Left renal cortex interstitium (tissue), 4 donors: ENCODE results near the gene PHLPP1. TPM values are rescaled to one million over a fixed set of nuclear protein-coding genes. Genes with fewer than 3 reads are reported as not detected.

Experiments
- DNase-seq, 4 donors: peaks; one replicate each; pipeline ENCODE4 v3.0.0-alpha.2; 2013; ENCODE audit warnings: low read depth in 4 of 4, low spot score in 2 of 4, missing footprints in 1 of 4
- polyA plus RNA-seq, 4 donors: library from polyadenylated mRNA; unstranded; fragments of 120-200 nt; gene quantifications; one replicate each; pipeline ENCODE4 v1.2.1, GENCODE V29; 2013; ENCODE audit not compliant: insufficient read length in 4 of 4

PHLPP1 gene
- polyA plus RNA-seq, 4 donors, result 15.5 to 19.9 (median 16.6) TPM

DNA sequence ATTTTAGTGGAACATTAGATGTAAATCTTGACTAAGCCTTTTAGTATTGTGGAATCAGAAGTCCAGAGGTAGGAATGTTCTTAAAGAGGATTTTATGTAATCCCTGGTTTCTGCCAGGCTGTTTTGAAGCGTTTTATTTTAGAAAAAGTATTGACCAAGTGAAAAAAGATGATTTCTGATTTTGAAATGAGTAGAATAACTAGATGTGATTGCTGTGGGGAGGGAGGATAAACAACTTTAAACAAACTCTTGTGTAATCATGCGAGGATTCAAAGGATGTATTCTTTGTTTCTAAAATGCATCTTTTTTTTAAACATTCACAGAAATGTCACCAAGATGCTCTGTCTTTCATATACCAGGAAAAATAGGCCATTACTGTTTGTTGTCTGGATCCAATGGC, 53.9 kb downstream of the PHLPP1 start:
- DNase-seq, result no peak

- no peak for DNase-seq
Observed at GRCh38 chr18:62771494-62772270, 56.3 kb downstream of the PHLPP1 start.

DNA sequence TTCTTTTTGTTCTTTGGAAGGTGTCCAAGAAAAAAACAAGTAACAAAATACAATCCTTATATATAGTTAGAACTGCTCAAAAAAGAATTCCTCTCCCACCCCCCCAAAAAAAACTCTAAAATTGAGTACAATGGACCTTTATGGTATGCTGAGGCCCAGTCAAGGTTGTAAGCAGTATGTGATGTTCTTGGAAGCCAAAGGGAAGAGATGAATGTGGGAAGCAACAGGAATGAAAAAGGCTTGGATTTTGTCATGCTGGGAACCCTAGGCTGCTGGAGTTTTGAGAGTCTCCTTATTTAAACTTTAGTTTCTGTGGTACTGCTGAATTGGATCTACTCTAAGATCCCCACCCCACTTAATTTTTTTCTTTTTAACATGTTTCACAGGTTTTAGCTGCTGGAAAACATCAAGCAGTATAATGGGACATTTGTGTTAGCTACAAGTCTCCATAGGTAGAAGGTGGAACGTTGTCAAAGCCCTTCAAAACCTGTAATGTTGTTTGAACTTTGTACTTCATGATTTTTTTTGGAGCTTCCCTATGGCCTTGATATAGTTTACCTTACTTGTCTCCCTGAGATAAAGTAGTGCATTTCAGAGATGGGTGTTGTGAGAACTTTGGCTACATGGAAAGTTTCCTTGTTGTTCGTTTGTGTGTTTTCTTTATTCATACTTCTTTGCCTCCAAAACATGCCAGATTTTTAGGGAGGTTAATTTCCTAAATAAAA, 57.7 kb downstream of the PHLPP1 start:
- no peak for DNase-seq

DNA sequence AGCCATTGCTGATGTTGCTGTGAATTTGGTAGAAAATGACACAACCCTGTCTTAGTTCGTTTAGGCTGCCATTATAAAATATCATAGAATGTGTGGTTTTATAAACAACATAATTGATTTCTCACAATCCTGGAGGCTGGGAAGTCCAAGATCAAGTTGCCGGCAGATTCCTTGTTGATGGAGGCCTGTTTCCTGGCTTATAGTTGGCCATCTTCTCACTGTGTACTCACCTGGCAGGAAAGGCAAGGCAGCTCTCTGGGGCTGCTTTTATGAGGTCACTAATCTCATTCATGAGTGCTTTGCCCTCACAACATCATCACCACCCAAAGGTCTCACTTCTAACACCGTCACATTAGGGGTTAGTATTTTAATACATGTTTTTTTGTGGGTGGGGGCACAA, 58.4 kb downstream of the PHLPP1 start:
- no peak for DNase-seq

DNA sequence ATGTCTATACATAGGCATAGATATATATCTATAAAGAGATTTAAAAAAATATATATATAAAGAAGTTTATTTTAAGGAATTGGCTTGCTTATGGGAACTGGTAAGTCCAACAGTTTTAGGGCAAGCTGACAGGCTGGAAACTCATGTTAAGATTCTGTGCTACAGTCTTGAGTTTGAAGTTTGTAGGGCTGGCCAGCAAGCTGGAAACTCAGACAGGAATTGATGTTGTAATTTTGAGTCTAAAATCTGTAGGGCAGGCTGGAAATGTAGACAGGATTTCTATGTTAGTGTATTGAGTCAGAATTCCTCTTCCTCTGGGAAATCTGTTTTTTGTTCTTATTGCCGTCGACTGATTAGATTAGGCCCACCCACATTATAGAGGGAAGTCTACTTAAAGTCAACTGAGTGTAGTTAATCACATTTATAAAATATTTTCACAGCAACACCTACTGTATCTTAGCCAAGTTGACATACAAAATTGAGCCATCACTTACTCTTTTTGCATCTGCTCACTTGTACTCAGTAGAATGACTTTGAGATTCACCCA, 60.8 kb downstream of the PHLPP1 start:
- no peak for DNase-seq

DNA sequence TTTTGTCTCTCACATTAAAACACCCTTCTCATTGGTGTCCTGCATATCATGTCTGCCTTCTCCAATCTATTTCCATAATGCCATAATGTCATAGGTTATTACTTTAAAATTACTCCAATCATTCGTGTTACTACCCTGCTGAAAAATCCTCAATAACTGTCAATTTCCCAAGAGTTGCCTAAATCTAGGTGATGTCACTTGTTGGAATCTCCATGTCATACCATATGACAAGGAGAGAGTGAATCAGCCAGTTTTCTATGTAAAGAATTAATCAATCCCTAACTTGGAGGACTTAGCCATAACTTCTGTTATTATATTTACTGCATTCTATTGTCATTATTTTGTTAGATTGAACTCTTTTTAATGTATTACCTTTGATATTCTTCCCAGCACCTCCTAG, 62.5 kb downstream of the PHLPP1 start:
- DNase-seq, result no peak

GRCh38 chr18:62778976-62779869, 63.9 kb downstream of the PHLPP1 start:
- DNase-seq, result no peak

DNA sequence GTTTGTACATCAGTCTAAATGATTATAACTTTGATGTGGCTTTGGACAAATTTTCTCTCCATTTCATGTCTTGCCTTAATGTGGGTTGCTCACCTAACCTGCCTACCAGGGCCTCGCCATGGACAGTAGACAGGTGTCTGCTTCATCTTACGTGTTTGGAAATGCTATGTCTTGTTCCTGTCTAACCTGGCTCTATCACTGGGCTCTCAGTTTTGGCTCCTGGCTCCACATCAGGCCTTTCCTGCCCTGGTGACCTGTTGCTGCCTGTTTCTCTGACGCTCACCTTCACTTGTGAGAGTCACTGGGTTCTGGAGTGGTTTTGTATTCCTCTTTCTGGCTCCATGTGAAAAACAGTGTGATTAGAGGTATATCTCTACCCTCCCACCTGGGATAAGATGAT, 65.9 kb downstream of the PHLPP1 start:
- no peak for DNase-seq

GRCh38 chr18:62781893-62782292, 66.6 kb downstream of the PHLPP1 start:
- DNase-seq, result no peak

GRCh38 chr18:62784338-62784965, 69.1 kb downstream of the PHLPP1 start:
- DNase-seq, result no peak

GRCh38 chr18:62784966-62785413, 69.6 kb downstream of the PHLPP1 start:
- no peak for DNase-seq

DNA sequence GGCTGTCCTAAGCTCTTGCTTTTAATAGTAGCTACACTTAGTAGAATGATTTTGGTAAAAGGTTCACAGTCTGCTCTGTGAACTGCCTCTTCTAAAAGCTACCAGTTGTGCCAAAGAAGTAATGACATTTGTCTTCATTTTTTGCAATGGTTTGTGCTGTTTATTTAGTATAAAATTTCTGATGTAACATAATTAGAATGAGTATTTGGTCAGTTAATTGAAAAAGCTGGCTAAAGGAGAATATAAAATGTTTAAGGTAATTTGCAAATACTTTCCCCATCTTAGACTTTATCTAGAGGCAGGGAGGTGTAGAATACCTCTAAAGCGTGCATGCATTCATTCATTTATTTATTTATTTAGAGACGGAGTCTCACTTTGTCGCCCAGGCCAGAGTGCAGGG, 71.3 kb downstream of the PHLPP1 start:
- no peak for DNase-seq

DNA sequence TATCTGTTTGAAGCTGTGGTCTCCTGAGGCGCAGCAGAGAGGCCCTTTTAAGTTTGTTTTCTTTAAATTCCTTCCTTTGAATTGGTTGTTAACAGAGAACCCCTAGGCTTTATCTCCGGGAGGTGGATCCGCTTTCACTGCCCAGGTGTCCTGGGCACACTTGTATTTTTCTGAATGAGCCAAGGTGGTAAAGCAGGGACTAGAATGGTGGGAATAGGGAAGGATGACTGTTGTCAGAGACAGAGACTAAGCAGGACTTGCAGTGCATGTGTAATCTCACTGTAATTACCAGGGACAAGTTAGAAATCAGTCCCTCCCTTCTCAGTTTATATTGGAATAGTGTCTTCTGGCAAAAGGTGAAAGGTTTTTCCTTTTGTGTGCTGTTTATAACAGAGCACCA, 72.8 kb downstream of the PHLPP1 start:
- DNase-seq, result no peak

GRCh38 chr18:62788876-62789275, 73.5 kb downstream of the PHLPP1 start:
- peak in 1 of 4 donors; percentile 32 for DNase-seq

GRCh38 chr18:62790871-62791772, 75.8 kb downstream of the PHLPP1 start:
- no peak for DNase-seq

DNA sequence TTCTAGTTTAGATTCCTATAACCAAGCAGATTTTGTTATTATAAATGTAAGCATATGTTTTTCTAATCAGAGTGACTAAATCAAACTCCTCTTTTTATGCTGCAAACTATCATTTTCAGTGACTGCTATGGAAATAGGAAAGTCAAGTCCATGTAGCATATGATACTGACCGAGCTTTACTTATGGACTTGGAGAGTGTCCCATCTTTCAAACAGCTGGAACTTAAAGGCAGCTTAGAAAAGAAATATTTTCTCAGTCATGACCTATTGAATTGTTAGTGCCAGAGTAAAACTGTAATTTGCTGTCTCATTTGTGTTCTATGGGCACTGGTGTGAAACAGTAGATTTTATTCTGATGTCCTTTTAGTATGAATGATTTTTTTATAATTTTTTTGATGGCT, 76.7 kb downstream of the PHLPP1 start:
- no peak for DNase-seq

DNA sequence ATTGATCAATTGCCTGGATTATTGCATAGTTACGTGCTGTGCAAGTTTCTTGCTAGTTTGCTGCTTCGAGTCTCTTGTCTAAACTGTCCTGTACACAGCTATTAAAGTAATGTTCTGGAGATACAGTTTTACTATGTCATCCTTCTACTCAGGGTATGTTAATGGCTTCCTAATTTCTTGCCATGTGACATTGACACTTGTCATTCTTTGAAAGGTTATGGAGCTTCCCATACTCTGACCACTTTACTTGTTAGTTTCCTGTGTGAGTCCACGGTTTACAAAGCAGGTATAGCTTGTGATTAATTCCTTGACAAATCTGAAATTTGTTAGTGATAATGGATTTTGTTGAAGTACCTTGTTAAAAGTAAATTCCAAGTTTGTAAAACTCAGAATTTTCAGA, 80.5 kb downstream of the PHLPP1 start:
- DNase-seq, result no peak

- no peak for DNase-seq
Observed at GRCh38 chr18:62796216-62796621, 80.9 kb downstream of the PHLPP1 start.

GRCh38 chr18:62797329-62797728, 82.0 kb downstream of the PHLPP1 start:
- DNase-seq, result no peak
